ENCODE data around the gene FAM83E.
"Not testable (repeated sequence)": the region's sequence is repeated elsewhere in the genome, so short reads cannot be mapped to it uniquely, and the experiment has no call there.

The FAM83E gene

GRCh38 chr19:48614436-48615230 is at the start of gene FAM83E:
FAM83E (minus strand) TSS chr19:48615076; CDS start chr19:48613372, 1,704 bp downstream.
- DNase-seq: peak; percentile 71

DNA sequence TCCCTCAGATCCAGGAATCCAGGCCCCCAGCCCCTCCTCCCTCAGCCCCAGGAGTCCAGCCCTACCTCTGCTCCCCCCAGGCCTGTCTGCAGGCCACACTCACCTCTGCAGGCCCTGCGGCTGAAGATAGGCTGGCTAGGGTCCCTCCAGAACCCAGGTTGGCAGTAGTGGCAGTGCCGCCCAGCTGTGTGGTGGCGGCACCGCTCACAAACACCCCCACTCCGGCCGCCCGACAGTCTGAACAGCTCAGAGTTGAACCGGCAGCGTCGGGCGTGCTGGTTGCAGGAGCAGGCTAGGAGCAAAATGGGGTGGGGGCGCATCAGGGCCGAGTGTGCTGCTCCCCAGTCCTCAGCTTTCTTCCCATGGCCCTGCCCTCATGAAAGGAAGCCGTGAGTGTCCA is 49.6 kb upstream of the FAM83E start:
- DNase-seq: no peak

- DNase-seq: no peak
Observed at GRCh38 chr19:48663667-48664066, 48.8 kb upstream of the FAM83E start.

GRCh38 chr19:48661711-48662090 is 46.8 kb upstream of the FAM83E start:
- no peak for DNase-seq

- DNase-seq: peak; percentile 92
Observed at GRCh38 chr19:48660852-48661710, 46.2 kb upstream of the FAM83E start.

DNA sequence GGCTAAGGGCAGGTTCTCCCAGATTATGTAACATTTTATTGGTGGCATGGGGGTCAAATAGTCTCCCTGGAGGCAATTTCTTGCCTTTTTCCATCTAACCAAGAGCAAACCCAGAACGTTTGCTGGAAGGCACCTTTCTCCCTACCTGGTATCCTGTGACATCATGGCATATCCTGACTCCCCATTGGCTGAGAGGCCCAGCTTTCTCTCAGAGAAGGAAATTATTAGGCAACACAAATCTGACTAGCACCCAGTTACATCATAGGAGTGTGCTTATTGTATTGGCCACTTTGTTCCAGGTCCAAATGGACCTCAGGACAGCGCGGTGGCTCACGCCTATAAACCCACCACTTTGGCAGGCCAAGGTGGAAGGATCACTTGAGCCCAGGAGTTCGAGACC is 44.9 kb upstream of the FAM83E start:
- DNase-seq: no peak

- DNase-seq: no peak
Observed at GRCh38 chr19:48658483-48658882, 43.6 kb upstream of the FAM83E start.

- not testable (repeated sequence) for DNase-seq
Observed at GRCh38 chr19:48657828-48658227, 43.0 kb upstream of the FAM83E start.

DNA sequence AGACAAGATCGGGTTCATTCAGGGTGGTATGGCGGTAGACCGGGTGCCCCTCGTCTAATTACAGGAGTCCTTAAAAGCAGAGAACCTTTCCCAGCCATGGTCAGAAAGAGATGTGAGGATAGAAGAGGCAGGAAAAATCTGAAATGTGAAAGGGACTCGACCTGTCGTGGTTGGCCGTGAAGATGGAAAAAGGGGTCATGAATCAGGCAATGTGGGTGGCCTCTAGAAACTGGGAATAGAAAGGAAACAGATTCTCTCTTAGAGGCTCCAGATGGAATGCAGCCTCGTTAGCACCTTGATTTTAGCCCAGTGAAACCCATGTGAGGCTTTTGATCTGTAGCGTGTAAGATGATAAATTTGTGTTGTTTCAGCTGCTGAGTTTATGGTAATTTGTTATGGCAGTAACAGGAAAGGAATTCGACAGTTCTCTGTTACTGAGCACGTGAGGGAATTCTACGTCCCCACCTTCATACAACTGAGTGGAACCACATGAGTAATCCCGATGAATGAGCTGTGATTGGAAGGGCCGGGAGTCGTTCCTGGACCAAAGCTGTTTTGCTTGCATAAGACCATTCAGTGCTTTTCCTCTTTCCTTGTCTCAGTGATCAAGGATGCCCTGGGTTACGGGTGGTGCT is 42.1 kb upstream of the FAM83E start:
- no peak for DNase-seq

- DNase-seq: no peak
Observed at GRCh38 chr19:48654299-48655059, 39.6 kb upstream of the FAM83E start.

GRCh38 chr19:48651683-48652048 is 36.8 kb upstream of the FAM83E start:
- no peak for DNase-seq

GRCh38 chr19:48650974-48651682 is 36.3 kb upstream of the FAM83E start:
- DNase-seq: no peak

DNA sequence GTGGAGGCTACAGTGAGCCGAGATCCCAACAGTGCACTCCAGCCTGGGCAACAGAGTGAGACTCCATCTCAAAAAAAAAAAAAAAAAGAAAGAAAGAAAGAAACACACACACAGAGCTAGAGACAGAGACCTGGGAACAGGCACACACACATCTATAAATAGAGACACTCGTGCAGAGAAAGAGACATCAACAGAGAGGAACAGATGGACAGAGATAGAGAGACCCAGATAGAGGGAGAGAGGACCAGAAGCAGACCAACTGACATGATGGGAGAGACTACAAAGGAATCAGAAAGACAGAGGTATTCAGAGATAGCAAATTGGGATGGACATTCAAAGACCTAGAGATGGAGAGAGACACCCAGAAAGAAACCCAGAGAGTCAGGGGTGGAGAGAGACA is 33.3 kb upstream of the FAM83E start:
- no peak for DNase-seq

DNA sequence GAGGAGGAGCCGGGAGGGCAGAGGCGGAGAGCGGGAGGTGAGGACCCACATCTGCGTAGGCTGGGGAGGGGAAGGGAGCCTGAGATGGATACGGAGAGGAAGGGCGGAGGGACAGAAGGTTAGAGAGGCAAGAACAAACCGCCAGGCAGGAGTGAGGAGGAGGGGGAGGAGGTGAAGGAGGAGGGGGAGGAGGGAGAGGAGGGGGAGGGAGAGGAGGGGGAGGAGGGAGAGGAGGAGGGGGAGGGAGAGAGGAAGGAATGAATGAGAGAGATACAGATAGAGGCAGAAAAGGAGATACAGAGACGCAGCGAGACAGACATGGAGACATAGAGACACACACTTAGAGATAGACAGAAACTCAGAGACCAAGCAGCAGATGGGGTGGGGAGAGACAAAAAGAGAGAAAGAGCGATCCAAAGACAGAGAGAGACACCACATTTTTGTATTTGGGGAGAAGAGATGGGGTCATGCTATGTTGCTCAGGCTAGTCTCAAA is 31.9 kb upstream of the FAM83E start:
- no peak for DNase-seq

- peak; percentile 74 for DNase-seq
Observed at GRCh38 chr19:48646001-48646721, 31.3 kb upstream of the FAM83E start, which contains the start of gene CA11. CA11 (minus strand) TSS chr19:48646187; CDS start chr19:48645632, 555 bp downstream.

DNA sequence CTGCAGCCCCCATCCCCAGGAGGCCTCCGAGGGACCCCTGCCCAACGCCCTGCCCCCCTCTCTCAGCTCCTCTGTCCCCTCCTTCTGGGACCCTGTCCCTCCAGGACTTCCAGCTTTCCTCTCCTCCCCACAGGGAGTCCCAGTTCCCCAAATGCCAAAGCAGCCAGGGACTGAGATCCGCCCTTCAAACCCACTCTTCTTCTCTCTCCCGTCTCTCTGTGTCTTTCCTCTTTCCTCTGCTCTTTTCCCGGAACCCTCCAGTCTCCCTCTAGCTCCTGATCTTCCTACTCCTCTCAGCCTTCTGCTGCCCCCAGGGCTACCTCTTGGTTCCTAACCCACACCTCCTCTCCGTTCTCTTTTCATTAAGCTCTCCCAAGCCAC is 30.7 kb upstream of the FAM83E start:
- no peak for DNase-seq

GRCh38 chr19:48644839-48645619 is 30.2 kb upstream of the FAM83E start:
- no peak for DNase-seq

DNA sequence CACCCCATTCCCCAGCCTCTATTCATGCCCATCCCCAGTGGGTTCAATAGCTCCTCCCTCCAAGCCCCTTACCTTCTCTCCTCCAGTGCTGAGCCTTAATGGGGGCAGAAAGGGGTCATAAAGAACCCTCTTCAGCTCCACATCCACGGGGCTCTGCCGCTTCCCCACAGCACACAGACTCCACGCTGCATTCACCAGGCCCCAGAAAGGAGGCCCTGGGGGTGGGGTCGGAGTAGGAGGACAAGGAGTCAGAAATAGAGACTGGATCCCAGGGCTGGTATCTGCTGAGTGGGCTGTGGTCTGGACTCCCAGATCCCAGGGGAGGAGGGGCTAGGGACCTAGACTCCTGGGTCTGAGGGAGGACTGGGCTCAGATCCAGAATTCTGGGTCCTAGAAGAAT is 29.5 kb upstream of the FAM83E start:
- no peak for DNase-seq

DNA sequence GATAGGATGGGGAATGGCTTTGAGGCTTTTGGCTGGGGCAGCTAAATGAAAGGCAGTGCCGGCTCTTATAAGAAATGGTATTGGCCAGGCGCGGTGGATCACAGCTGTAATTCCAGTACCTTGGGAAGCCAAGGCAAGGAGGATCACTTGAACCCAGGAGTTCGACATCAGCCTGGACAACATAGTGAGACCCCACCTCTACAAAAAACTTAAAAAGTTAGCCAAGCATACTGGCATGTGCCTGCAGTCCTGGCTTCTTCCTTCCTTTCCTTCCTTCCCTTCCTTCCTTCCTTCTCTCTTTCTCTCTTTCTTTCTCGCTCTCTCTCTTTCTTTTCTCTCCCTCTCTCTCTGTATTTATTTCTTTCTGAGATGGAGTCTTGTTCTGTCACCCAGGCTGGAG is 28.0 kb upstream of the FAM83E start:
- DNase-seq: no peak

DNA sequence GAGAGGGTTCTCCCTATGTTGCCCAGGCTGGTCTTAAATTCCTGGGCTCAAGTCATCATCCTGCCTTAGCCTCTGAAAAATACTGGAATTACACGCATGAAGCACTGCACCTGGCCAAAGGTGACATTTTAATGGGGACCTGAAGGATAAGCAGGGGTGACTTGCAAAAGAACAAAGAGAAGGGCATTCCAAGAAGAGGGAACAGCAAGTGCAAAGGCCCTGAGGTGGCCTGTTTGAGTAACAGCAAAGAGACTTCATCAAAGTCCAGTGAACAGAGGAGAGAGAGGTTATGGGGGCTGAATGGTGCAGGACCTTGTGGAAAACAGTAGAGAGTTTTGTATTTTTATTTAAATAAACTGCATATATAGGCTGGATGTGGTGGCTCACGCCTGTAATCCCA is 27.0 kb upstream of the FAM83E start:
- DNase-seq: no peak
